GM10266 (cell line): ENCODE data around the gene C19orf25.

Experiments used
- DNase-seq: peaks from one replicate; pipeline ENCODE4 v3.0.0; 2012; ENCODE audit errors: extremely low spot score
- CTCF ChIP-seq: IDR thresholded peaks from 2 replicates; pipeline ENCODE4 v1.5.1; 2012; ENCODE audit warnings: mild to moderate bottlenecking, low read depth; ENCODE audit not compliant: control insufficient read depth, insufficient read depth; ENCODE audit errors: missing control alignments

The C19orf25 gene

DNA sequence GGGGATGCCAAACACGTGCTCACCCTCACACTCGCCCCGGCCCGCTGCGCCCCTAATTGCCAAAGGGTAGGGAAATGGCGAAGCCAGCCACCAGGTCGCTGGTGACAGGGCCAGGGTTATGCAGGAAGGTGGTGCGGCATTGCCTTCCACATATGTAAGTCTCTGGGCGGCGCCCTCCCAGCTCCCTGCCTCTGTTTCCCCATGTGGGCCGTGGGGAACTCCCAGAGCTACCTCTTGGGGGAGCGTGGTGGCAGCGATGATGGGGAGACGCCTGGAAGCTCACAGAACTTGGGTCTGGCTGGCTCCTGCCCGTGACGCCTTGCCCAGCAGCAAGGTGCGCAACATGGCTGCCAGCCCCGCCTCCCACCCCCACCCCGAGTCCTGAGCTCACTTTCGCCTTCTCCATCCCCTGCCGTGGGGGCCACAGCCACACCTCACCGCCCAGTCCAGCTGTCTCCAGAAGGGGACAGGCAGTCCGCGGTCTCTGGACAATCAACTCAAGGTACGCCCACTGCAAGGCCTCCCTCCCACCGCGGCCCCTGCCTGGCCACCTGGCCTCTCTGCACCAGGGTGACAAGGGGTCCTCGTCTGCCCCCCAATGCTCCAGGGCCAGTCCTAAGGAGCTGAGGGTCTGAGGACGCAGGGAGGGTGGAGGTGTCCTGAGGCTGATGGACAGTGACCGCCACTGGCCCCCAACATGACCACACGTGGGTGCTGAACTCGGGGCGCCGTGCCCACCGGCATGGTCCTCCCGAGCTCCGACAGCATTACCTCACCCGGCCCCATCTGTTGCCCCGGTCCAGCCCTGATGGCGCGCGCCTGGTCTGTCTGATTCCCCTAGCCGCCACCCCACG lies 6.6 kb downstream of the C19orf25 start:
- no peak for TF ChIP-seq CTCF
- DNase-seq = no peak

DNA sequence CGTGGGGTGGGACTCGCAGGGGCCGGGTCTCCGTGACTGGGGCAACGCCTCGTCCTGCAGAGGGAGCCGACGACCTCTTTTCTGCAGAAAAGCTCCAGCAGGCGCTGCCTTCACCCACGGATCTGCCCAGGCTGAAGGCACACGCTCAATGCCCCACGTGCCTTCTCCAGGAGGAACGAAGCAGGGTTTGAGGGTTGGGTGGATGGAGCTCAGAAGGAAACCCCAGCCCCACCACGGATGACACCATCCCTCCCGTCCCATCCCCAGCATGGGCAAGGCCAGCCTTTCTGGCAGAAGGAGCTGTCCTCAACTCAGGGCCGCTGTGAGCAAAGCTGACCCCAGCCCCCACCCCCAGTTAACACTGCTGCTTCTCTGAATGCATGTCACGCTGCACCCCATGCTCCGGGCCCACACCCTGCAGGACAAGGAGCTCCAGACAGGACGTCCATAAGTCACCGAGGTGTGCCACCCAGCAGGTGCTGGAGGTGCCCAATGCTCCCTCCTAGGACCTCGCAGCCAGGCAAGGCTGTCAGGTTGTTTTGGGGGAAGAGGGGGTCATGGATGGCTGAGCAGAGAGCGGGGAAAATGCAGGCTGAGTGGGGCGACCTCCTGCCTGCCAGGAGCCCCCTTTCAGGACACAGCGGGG lies 7.4 kb downstream of the C19orf25 start:
- TF ChIP-seq CTCF = no peak
- no peak for DNase-seq

DNA sequence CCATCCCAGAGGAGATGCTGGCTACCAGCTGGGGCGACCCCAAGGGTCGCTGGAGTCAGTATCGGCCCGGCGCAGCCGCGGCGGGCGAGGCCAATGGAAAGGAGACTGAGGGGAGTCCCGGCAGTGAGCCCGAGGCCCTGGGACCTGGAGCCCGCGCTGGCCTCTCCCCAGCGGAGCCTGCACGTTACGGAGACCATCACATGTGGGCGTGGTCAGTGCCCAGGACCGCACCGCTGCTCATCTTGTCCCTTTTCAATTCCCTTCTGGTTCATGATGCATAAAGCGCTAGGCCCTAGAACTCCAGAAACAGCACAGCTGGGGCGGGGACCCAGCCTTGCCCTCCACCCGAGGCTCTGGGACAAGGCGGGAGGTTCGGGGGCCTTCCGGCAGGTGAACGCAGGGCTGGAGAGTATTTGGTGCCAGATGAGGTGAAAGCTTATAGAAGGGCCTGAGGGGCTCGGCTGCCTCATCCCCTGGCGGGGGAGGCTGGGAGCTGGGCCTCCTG lies 8.0 kb downstream of the C19orf25 start:
- no peak for TF ChIP-seq CTCF
- no peak for DNase-seq

- no peak for TF ChIP-seq CTCF
- peak; percentile 85 for DNase-seq
These were observed 8.6 kb downstream of the C19orf25 start for GRCh38 chr19:1470305-1471009.

DNA sequence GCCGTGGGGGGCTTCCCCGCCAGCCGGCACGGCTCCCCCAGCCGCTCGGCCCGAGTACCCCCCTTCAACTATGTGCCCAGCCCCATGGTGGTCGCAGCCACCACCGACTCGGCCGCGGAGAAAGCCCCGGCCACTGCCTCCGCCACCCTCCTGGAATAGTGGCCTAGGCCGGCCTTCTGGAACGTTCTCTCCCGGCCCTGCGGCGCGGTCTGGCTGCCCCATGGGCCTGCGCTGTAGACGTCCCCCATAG lies 9.0 kb downstream of the C19orf25 start:
- no peak for TF ChIP-seq CTCF
- DNase-seq = no peak

DNA sequence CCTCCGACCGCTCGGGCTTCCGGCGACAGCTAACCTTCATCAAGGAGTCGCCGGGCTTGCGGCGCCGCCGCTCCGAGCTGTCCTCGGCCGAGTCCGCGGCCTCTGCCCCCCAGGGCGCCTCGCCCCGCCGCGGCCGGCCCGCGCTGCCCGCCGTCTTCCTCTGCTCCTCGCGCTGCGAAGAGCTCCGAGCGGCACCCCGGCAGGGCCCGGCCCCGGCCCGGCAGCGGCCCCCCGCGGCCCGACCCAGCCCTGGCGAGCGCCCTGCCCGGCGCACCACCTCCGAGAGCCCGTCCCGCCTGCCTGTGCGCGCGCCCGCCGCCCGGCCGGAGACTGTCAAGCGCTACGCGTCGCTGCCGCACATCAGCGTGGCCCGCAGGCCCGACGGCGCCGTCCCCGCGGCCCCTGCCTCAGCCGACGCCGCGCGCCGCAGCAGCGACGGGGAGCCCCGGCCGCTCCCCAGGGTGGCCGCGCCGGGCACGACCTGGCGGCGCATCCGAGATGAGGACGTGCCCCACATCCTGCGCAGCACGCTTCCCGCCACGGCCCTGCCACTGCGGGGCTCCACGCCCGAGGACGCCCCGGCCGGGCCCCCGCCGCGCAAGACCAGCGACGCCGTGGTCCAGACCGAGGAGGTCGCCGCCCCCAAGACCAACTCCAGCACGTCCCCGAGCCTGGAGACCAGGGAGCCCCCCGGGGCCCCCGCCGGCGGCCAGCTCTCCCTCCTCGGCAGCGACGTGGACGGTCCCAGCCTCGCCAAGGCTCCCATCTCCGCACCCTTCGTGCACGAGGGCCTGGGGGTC lies 9.6 kb downstream of the C19orf25 start:
- no peak for DNase-seq
- no peak for TF ChIP-seq CTCF
